Measurements from ENCODE around the gene MED12. TPM values are rescaled to one million over a fixed set of nuclear protein-coding genes. Genes with fewer than 3 reads are reported as not detected.
"Not testable (repeated sequence)": the region's sequence is repeated elsewhere in the genome, so short reads cannot be mapped to it uniquely, and the experiment has no call there.

The MED12 gene
- total RNA-seq, 1 experiment from 2014 or later: 13.6 TPM

GRCh38 chrX:71160475-71160874, 42.1 kb downstream of the MED12 start:
- no peak for DNase-seq (ENCODE audit: low read depth)

GRCh38 chrX:71162981-71163380, 44.6 kb downstream of the MED12 start:
- no peak for DNase-seq (ENCODE audit: low read depth)

- DNase-seq (ENCODE audit: low read depth): no peak
Measured at GRCh38 chrX:71164071-71164470, 45.7 kb downstream of the MED12 start.

GRCh38 chrX:71166461-71166860, 48.1 kb downstream of the MED12 start:
- DNase-seq (ENCODE audit: low read depth): no peak

- no peak for DNase-seq (ENCODE audit: low read depth)
Measured at GRCh38 chrX:71167031-71167781, 48.8 kb downstream of the MED12 start.

- DNase-seq (ENCODE audit: low read depth): no peak
Measured at GRCh38 chrX:71168134-71168533, 49.7 kb downstream of the MED12 start.

GRCh38 chrX:71169586-71169985, 51.2 kb downstream of the MED12 start:
- no peak for DNase-seq (ENCODE audit: low read depth)

GRCh38 chrX:71170660-71171059, 52.3 kb downstream of the MED12 start:
- DNase-seq (ENCODE audit: low read depth): no peak

GRCh38 chrX:71171110-71171801, 52.9 kb downstream of the MED12 start:
- no peak for DNase-seq (ENCODE audit: low read depth)

DNA sequence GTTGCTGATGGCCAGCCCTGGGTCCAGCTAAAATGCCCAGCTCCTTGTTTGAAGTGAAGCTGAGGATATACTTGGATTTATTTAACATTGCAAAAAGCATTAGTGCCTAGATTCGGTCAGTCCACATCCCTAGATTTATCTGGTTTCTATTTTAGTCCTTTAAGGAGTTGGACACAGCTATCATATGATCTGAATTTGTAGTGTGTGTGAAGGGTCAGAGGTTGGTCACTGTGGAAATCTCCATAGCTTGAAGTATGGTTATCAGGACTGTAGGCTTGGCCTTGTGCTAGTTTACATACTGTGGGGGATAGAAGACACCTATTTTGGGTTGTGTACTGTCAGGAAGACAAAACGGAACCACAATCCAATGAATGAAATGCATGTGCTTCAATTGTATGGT, 55.0 kb downstream of the MED12 start:
- no peak for DNase-seq (ENCODE audit: low read depth)

DNA sequence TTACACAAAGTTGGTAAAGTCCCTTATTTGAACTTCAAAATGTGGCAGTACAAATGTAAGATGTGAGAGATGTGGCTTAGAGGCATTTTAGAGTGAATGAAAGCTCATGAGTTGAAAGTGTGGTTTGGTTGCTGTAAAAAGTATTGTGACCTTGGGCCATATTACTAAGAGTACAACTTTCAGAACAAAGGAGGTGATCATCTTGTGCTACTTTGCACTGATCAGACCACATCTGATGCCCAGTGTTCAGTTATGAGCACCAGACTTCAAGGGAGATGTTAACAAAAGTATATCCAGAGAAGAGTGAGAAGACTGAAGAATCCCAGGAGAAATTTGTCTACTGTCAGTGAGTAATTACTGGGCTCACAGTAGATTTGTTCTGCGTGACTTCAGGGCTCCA, 56.4 kb downstream of the MED12 start:
- no peak for DNase-seq (ENCODE audit: low read depth)

GRCh38 chrX:71175531-71175930, 57.1 kb downstream of the MED12 start:
- DNase-seq (ENCODE audit: low read depth): no peak

DNA sequence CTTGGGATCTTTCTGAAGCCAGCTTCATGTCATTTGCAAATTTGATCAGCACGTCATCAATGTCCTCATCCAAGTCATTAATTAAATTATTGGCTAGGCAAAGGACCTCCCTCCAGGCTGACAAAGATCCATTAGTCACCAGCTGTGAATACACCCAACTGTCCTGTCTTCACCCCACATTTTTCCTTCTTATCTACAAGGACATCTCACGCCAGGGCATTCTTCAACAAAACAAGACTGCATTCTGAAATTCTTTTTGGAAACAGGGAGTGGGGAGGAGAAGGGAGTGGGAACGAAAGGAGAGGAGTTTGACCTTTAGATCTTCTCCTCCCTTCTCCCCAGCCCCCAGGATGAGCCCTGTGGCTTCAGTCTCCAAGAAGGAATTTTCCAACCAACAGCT, 58.9 kb downstream of the MED12 start:
- no peak for DNase-seq (ENCODE audit: low read depth)

DNA sequence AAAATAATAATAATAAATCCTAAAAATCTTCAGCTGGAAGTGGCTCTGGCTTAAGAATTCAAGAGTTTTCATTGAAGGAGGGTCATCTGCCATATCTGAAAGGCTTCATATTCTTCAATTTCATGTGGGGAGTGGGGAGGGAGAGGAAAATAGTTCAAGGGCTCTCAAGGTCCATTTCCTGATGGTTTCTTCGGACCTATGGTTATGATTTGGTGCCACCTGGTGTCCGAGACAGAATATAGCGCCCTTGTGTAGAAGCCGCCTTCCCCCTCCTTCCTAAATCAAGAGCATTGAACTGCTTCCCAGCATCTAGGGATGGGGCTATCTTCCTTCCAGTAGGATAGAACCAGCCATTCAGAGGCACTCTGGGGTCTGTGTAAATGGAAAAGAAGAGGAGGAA, 60.5 kb downstream of the MED12 start:
- peak; percentile 49 for DNase-seq (ENCODE audit: low read depth)

DNA sequence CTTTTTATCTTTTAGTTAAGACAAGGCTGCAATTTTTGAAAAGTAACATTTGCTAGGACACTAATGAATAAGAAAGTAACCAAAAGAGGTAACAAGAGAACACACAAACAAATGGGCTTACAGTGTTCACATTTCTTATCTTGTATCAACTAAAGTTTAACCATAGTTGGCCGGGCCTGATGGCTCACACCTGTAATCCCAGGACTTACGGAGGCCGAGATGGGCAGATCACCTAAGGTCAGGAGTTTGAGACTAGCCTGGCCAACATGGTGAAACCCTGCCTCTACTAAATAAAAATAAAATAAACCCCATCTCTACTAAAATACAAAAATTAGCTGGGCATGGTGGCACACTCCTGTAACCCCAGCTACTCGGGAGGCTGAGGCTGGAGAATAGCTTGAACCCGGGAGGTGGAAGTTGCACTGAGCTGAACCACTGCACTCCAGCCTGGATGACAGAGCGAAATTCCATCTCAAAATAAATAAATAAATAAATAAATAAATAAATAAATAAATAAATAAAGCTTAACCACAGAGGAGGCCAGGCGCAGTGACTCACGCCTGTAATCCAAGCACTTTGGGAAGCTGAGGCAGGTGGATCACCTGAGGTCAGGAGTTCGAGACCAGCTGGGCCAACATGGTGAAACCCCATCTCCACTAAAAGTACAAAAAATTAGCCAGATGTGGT, 62.3 kb downstream of the MED12 start:
- not testable (repeated sequence) for DNase-seq (ENCODE audit: low read depth)

DNA sequence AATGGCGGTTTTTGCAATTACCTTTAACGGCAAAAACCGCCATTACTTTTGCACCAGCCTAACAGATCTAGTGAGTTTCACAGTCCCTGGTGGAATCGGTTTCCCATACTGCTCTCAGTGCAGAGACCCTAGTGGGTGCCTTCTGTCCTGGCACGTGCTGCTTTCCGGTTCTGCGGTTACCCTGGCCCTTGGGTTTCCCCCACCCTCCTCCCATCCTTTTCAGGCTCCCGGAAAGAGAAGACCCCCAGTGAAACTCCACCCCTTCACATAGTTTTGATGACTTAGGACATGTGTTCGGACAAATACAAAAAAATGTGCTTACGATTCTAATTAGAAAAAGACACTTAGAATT, 63.1 kb downstream of the MED12 start:
- DNase-seq (ENCODE audit: low read depth): no peak

DNA sequence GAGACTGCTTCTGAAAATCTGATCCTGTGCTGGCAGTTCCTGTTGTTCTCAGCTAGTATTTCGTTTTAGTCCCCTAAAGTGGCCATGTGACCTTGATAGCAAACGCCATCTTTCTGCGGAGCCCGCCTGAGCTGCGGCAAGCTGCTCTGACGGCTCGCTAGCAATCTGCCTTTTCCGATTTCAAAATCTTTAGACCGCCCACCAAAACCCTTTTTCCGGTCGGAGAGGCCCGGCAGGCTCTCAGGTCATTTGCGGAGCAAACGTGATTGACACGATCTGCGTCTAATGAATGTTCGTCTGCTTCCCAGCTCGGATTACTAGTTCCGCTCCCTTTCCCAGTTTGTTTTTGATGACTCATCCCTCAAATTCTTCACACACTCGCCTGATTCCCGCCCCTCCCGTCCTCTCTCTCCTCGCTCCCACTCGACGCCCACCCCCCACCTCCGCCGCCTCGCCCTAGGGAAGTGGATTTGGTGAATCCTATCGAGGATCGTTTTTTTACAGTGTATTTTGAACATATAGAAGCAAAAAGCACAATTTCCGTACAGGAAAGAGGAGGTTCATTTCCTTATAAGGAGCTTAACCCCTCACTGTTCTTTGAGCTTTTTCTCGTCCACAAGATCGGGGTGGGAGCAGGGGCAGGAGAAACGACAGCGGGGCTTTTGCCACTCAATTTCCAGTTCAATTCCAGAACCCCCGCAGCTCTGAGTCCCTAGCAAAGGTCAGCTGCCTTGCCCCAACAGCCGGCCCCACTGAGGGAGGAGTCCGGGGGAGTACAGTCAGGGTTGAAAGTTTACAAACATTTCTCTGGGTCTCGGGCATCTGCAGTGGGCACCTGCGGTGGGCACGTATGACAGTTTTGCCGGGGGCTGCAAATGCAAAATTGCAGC, 63.8 kb downstream of the MED12 start:
- DNase-seq (ENCODE audit: low read depth): peak; percentile 96

DNA sequence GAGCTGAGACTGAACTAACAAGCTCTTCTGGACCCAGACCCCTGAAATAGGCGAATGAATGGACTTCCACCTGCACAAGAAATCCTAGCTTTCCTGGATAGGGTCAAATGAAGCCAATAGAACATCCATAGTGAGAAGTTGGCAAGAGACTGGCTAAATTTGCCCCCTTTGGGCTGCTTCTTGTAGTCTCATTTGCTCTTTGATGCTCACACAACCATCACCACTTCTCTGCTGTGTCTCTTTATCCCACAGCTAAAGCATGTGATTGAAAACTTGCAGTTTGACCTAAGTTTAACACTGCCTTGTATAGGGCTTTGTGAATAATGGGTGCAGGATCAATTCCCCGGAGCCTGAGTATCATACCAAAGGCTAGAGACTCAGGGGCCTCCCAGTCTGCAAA, 64.5 kb downstream of the MED12 start:
- DNase-seq (ENCODE audit: low read depth): no peak

- DNase-seq (ENCODE audit: low read depth): no peak
Measured at GRCh38 chrX:71183341-71183740, 64.9 kb downstream of the MED12 start.

- DNase-seq (ENCODE audit: low read depth): no peak
Measured at GRCh38 chrX:71184092-71184491, 65.7 kb downstream of the MED12 start.

DNA sequence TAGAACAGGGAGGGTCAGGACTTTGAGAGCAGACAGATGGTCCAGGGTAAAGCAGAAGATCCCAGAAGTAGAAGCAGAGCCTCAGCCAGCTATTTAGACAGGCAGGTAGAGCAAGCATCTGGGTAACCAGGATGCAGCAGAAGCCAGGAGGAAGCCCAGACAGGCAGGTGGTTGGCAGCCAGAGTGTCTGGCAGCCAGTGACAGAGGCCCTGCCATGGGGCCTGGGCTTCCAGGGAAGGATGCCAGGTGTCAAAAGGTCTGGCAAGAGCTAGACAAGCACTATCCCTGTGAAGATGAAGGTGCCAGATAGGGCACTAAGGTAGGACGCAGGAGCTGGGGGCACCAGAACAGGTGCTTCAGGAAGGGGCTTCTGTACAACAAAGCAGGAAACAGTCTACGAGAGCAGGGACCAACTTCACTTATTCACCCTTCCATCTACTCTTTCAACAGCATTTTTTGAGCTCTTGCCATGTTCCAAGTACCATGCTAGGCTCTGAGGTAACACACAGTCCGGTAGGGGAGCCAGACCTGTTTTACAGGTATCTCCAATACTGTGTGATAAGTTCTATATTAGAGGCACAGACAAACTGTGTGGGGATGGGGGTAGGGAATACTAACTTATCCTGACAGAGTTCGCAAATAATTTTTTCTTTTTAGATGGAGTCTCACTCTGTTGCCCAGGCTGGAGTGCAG, 66.6 kb downstream of the MED12 start:
- no peak for DNase-seq (ENCODE audit: low read depth)

Measured in HT1080 (cell line).